GM19238 (cell line): ENCODE data around the gene TOPBP1.
A peak's percentile ranks its signal among the peaks of the same experiment; 100 is the strongest.
"Not testable (repeated sequence)": the region's sequence is repeated elsewhere in the genome, so short reads cannot be mapped to it uniquely, and the experiment has no call there.

Experiments
- DNase-seq: peaks from one replicate; pipeline ENCODE4 v3.0.0; 2011; ENCODE audit warnings: low spot score; ENCODE audit not compliant: insufficient read length

Gene TOPBP1

DNA sequence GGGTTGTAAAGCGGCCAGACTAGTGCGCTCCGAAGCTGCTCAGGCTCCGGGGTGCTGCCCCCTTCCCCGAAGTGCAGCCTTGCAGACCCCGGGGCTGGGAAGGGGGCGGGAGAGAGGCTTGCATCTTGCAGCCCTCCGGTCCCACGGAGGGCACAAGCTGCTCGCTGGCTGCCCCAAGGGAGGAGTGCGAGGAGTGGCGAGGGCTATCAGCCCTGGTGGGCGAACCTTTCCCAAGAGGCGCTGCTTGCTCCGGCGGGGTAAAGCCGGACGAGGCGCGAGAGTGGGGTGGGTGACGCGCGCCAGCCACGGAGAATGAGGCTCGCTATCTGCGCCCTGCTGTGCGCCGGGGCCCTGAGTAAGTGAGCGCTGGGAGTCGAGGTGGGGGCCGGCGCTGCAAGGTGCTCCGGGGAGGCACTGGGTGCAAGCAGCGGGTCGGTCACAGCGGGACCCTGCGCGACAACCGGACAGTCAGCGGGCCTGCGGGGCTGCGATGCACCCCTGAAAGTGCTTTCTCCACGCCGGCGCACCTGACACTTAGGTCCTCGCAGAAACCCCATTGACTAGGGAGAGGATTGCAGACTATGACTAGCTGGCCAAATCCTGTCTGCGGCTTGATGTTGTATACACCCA, 12.7 kb upstream of the TOPBP1 start:
- no peak for DNase-seq

DNA sequence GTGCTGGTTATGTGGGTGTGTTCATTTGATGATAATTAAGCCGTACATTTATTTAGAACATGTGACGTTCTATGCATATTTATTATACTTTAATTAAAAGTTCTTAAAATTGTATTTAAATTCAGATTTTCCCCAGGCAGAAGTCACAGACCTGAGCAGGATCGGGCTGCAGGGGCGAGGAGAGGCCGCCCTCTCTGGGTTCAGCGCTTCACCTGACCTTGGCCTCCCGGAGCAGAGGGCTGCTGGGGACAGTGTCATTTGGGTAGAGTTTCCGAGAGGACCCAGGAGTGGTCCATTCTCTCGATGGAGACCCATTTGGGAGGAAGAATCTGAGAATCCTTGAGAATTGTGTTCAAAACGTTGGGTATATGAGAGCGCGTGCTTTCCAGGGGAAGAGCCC, 12.0 kb upstream of the TOPBP1 start:
- no peak for DNase-seq

DNA sequence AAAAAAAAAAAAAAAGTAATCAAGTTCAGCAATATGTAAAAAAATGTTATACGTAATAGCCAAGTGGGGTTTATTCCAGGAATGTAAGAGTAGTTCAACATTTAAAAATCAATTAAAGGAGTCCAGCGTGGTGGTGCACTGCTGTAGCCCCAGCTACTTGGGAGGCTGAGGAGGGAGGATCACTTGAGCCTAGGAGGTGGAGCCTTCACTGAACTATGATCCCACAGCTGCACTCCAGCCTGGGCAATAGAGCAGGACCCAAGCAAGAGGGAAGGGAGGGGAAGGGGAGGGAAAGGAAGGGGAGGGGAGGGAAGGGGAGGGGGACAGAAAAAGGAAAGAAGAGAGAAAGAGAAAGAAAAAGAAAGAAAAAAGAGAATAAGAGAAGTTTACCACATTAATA, 10.7 kb upstream of the TOPBP1 start:
- no peak for DNase-seq

DNA sequence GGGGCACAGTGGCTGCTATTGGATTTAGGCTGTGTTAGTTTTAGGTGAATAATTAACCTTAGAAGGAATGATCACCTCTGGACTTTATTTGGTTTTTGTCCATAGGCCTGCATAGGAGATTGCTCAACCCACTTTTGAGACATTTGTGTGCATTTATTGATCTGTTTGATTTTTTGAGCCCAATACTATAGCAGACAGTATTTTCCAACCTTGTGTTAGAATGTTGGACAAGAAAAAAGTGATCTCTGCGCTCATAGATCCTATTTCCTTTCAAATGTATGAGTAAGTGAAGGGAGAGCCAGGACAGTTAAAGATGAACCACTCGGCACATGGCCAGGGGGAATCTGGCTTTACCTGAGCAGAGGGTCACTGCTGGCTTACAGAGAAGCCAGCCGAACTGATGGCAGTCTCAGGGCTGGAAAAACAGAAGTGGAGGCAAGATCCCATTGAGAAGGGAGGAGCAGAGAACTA, 8.8 kb upstream of the TOPBP1 start:
- DNase-seq = no peak

DNA sequence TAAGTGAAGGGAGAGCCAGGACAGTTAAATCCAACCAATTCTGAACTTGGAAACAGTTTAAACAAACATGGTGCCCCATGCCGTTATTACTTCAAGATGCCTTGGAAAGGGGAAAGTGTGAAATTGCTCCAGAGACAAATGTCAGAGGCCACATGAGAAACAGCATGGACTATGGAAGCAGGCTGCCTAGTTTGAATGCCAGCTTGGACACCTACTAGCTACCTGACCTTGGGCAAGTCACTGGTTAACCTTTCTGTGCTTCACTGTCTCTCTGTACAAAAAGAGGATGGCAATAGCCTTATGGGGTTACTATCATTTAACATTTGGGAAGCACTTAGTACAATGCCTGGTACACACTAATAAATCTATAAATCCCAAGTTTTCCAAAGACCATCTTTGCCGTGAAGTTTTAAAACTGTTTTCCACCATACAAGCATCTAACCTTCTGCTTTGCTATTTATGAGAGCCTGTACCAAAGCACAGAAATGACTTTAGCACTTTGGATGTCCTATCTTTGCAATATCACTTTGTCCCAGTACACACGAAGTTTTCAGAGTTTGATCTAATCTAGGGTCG, 8.3 kb upstream of the TOPBP1 start:
- no peak for DNase-seq

DNA sequence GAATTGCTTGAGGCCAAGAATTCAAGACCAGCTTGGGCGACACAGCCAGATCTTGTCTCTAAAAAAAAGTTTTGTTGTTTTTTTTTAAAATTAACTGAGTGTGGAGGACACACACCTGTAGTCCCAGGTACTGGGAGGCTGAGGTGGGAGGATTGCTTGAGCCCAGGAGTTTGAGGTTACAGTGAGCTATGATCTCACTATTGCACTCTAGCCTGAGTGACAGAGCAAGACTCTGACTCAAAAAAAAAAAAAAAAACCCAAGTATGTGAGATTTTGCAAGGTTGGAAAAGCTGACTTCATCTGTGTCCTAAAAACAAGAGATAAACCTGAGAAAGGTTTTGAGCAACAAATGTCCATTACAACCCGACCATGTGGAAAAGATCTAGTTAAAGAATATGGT, 5.4 kb upstream of the TOPBP1 start:
- no peak for DNase-seq

DNA sequence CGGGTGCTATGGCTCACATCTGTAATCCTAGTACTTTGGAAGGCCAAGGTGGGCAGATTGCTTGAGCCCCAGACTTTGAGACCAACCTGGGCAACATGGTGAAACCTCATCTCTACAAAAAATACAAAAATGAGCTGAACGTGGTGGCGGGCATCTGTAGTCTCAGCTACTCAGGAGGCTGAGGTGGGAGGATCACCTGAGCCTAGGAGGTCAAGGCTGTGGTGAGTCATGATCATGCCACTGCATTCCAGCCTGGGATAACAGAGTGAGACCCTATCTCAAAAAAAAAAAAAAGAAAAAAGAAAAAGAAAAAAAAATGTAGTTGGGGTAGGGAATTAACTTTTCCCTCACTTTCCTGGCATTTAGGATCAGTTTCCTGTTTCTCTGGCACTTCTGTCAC, 3.4 kb upstream of the TOPBP1 start:
- DNase-seq = not testable (repeated sequence)

DNA sequence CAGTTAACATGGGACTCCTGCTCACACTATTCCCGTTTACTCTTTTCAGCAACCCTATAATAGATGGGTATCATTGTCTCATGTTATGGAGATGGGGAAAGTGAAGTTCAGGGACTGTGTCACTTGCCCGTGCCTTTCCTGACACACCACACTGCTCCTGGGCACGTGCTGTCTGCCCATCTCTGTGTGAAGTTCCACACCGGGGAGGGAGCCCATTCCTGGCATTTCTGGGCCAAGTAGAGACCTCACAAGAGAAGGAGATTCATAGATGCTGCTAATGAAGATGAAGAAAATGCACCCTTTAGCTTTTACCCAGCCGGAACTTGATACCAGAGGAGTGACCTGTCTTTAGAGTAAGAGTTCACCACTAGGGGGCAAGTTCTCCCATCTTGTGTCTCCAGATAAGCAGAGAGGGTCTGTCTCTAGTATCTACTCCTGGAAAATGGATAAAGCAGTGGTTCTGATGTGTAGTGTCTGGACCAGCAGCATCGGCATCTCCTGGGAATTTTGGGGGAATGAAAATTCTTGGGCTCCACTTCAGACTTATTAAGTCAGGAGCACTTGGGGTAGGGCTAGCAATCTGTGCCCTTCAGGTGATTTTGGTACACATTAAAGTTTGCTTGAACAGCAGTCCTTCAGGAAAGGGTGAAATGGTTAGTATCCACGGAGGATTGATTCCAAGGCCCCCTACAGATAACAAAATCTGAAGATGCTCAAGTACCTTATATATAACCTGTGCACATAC, 2.0 kb upstream of the TOPBP1 start:
- DNase-seq = peak; percentile 45

DNA sequence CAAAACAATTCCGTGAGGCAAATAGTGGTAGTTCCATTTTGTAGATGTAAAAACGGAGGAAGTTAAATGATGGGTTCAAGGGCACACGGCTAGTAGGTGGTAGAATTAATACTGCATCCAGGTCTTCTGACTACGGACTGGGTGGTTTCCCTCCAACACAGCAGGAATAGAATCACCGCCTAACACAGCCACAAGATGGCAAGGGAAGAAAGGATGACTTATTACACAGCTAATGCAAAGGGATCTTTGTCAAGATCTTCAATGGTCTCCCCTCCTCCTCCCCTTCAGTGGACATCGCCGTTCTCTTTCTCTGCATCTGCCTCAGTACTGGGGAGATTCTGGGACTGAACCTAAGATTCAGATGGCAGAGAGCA, 524 bp upstream of the TOPBP1 start:
- DNase-seq = peak; percentile 9

DNA sequence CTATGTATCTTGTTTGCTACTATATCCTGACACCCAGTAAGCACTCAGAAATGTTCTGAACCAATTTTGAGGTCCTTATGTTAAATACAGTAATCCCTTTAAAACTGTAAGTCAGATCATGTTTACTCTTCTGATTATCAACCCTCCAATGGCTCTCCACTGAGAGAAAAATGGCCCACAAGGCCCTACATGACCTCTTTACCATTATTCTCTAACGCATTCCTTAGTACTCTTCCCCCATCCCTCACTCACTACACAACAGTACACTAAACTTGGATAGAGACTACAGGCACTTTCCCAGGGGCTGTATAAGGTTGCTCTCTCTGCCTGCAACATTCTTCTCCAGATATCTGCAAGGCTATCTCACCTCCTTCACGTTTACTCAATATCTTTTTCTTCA, 1.9 kb downstream of the TOPBP1 start:
- DNase-seq = no peak

DNA sequence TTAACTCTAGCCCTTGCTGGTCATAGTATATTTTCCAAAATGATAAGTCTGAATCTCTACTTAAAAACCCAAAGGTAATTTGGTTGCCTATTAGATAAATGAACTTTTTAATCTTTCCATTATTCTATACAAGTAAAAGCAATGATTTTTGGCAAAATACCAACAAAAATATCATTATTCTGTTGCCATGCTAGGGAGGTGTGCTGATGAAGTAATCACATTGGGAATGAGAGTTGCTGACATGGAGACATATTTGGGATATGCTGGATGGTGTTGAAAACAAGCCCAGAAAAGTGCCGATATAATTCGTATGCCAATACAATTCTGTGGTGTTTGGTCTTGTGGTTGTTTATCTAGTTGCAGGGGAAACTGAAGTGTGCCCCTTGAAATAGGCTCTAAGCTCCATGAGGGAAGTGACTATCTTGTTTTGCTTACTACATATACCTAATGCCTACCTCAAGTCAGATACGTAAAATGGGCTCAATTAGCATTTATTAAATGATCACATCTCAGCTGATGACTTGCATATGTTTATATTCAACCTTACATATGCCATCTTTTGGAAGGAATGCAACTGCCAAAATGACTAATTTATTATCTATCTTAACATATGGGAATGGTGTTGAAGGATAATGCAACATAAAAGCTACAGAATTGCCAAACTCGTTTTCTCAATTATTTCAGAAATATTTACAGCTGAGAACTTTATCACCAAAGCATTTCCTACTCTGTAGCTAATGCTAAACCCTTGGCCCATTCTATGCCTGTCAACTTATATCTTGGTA, 5.8 kb downstream of the TOPBP1 start:
- DNase-seq = no peak

DNA sequence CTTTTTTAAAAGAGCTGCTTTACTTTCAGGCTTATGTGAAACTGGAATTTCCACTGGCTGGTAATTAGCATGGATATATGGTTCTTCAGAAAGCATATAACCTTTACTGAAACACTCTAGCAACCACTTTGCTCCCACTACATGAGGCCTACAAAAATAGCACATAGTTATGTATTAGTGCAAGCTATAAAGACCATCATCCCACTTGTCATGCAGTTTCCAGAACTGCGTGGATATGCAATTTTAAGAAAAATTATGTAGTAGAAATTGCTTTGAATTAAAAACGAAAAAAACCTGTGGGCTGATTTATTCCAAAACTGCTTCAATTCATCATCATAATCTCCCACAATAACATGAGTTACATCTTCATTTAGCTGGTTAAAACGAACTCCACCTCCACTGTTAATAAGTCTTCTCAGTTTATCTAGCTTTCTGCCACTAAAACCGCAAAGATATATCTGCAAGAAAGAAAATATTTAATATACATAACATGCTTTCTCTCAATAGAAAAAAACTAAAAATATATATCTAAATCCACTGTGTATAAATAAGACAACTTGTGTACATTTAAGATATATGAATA, 12.2 kb downstream of the TOPBP1 start:
- DNase-seq = no peak

DNA sequence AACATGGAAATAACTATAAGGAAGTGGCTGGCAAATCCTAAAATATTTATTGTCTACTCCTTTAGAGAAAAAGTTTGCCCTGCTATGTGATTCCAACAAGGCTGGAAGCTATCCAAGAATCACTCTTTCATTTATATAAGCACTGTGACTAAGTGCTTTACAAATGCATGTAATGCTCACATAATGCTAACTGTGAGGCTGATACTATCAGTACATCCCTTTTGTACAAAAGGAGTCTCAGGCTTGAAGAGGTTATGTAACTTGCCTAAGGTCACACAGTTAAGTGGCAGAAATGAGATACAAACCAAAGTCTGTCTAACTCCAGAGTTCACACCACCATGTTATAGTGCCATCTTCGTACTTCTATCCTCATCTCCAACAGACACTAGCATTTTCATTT, 17.0 kb downstream of the TOPBP1 start:
- DNase-seq = no peak

DNA sequence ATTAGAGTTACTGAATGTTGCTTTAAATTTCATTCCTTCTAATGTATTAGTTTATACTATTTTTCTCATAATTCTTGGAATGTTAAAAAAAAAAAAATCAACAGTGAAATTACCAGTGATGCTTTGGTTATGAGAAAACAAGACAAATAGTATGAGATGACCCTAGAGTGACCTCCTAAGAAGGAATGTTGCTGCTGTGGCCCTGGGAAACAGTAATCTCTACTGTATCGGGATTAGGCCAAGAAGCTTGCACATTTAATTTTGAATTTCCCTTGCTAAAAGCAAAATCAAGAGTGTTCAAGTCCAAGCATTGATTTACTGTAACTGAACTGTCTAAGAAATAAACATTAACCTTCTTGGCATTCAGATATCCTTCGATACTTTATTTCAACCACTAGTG, 18.1 kb downstream of the TOPBP1 start:
- no peak for DNase-seq

DNA sequence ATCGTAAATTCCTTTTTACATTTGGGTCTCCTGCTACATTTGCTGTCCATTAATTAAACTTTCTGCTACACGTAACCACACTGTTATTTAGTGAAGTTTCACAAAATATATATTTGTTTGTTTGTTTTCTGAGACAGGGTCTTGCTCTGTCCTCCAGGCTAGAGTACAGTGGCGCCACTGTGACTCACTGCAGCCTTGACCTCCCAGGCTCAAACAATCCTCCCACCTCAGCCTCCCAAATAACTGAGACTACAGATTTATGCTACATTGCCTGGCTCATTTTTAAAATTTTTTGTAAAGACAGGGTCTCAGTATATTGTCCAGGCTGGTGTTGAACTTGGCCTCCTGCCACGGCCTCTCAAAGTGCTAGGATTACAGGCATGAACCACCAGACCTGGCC, 20.5 kb downstream of the TOPBP1 start:
- no peak for DNase-seq

DNA sequence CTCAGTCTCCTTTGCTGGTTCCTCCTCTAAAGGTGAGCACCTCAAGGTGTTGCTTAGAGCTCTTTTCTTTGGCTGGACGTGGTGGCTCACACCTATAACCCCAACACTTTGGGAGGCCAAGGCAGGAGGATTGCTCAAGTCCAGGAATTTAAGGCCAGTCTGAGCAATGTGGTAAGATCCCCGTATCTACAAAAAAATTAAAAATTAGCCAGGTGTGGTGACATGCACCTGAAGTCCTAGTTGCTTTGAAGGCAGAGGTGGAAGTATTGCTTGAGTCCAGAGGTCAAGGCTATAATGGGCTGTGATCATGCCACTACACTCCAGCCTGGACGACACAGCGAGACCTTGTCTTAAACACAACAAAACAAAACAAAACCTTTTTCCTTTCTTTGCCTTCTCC, 28.3 kb downstream of the TOPBP1 start:
- no peak for DNase-seq

DNA sequence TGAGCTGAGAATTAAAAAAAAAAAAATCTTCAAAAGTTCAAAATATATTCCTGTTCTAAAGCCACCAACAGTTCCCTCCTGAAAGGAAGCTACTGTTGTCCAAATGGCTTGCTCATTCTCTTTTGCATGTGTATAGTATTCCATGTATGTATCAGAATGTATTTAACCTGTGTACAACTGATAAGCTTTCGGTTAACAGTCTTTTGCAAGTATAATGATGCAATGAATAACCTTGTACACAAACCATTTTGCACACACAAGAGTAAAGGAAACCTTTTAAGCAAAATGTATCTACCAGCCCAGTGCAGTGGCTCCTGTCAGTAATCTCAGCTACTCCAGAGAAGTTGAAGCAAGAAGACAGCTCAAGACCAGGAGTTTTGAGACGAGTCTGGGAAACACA, 32.6 kb downstream of the TOPBP1 start:
- no peak for DNase-seq

DNA sequence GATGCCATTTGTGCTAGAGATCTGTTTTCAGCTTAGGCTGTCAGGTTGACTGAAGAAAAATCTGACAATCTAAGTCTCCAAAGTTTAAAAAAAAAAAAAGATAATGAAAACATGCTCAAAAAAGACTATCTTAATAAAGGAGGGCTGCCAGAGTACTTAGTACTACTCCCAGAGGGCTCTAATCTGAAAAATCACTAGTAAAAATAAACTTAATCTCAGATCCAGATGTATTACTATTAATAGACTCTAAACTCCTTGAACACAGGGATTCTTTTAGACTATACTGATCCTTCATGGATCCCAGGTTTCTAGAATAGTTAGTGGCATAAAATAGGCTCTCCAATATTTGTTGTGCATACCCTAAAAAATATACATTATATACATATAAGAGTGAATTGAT, 34.0 kb downstream of the TOPBP1 start:
- DNase-seq = no peak

DNA sequence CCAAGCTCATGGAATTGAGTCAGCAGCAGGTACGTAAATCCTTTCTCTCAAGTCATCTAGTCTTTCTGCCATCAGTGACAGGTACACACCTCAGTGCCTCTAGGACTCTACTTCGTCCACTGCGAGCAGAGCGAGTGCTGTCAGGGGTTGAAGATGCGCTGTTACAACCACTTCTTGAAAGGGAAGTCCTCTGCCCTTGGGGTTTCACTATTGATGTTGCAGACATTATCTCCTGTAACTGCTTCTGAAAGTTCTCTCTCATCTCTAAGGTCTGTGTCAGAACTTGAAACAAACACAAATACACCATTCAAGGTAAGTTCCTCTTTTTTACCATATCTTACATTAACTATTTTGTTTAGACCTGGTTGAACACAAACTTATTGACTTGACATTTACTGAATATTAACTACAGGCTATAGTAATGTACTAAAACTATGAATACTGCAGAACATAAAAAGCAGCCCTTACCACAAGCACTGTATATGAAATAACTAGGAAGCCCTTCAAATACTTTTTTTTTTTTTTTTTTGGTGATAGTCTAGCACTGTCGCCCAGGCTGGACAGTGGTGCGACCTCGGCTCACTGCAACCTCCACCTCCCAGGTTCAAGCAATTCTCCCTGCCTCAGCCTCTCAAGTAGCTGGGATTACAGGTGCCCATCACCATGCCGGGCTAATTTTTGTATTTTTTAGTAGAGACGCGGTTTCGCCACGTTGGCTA, 41.5 kb downstream of the TOPBP1 start:
- DNase-seq = peak; percentile 26

DNA sequence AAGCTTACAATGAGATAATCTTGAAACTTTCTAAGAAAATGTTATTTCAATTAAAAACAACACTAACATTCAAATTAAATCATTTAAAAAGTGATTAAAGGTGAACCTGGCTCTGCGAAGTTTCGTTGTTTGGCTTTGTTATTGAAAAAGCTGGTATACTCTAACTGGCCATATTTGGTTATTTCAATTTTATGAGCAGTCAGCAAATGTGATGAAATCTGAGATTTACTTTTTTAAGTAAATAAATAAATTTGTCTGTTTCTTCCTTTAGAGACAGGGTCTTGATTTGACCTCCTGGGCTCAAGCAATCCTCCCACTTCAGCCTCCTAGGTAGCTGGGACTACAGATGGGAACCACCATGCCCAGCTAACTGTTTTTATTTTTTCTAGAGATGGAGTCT, 50.2 kb downstream of the TOPBP1 start:
- no peak for DNase-seq

DNA sequence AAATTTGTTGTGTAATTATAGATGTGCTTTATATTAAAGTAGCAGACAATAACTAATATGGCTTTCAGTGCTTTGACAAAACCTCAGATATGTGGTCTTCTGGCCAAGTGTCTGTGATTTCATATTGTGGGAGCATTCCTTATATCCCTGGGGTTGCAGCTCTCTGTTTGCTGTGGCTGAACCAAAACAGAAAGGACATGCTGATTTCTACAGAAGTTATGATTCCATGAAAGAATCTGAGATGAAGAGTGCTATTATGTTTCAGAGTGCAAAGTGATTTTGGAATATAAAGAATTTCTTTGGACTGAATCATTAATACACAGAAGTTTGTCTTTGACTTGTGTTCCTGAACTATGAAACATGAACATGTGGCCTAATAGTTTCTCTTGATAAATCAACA, 51.7 kb downstream of the TOPBP1 start:
- DNase-seq = no peak
